AG09319 (cell line): ENCODE results near the gene TMEM109.

Source experiments
- DNase-seq: peaks from one replicate; pipeline ENCODE4 v3.0.0-alpha.2; 2010; ENCODE audit warnings: low read depth; ENCODE audit errors: extremely low read depth
- TF ChIP-seq, protein P1 (sequence below): IDR thresholded peaks from 2 replicates; pipeline ENCODE4 v1.5.1; 2011; ENCODE audit warnings: low read depth, mild to moderate bottlenecking, inconsistent platforms, low read length, moderate library complexity

TMEM109 gene

DNA sequence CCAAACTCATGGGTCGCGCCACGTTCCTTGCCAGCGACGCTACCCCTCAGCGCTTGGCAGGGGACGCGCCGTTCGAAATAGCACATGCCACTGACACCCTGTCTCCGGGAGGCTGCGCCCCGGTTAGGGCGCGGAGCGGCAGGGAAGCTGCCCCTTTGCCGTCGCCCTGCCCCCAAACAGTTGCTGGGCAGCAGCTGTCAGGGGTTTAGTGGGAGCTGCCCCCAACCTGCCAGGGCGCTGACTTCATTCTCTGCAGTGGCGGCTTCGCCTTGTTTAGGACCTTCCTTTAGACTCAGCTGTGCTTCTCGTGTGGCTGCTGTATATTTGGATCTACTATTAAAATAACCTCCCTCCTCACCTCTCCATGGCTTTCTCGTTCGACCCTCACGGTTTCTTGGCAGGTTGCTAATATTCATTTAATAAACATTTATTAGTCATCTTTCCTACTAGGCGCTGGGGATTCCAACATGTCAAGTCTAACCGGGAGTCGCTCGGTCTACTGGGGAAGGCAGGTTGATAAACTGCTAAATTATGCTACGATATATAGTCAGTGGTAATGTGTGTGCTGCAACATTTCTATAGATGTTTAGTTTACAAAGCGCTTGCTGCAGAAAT, 782 bp downstream of the TMEM109 start:
- DNase-seq = no peak
- TF ChIP-seq, protein P1, sequence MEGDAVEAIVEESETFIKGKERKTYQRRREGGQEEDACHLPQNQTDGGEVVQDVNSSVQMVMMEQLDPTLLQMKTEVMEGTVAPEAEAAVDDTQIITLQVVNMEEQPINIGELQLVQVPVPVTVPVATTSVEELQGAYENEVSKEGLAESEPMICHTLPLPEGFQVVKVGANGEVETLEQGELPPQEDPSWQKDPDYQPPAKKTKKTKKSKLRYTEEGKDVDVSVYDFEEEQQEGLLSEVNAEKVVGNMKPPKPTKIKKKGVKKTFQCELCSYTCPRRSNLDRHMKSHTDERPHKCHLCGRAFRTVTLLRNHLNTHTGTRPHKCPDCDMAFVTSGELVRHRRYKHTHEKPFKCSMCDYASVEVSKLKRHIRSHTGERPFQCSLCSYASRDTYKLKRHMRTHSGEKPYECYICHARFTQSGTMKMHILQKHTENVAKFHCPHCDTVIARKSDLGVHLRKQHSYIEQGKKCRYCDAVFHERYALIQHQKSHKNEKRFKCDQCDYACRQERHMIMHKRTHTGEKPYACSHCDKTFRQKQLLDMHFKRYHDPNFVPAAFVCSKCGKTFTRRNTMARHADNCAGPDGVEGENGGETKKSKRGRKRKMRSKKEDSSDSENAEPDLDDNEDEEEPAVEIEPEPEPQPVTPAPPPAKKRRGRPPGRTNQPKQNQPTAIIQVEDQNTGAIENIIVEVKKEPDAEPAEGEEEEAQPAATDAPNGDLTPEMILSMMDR = no peak

DNA sequence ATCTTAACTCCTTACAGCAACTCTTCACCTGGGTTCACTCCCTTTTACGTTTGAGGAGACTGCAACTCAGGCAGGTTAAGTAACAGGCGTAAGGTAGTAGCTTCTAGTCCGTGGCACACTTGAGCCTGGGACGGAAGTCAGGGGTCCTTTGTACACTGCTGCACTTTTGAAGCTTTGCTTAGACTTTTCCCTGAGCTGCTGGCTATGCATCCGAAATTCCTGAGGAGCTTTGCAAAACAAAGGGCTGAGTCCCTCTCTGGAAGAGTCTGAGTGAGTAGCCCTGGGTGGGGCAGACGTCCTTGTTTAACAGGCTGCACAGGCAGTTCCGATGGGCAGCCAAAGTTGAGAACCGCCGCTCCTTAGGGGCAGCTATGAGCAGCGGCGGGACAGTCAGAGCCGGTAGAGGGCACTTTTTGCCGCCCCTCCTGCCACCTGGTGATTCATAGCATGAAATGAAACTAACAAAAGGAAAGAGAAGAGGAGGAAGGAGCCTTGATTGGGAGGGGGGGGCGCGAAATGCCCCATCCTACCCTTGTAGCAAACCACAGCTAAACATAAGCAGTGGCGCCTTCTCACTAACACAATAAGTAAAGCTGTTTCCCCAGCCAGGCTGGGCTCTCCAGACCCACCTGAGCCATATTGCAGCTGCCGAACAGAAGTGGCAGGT, 1.4 kb downstream of the TMEM109 start:
- TF ChIP-seq, protein P1 = peak; percentile 46
- DNase-seq = no peak

DNA sequence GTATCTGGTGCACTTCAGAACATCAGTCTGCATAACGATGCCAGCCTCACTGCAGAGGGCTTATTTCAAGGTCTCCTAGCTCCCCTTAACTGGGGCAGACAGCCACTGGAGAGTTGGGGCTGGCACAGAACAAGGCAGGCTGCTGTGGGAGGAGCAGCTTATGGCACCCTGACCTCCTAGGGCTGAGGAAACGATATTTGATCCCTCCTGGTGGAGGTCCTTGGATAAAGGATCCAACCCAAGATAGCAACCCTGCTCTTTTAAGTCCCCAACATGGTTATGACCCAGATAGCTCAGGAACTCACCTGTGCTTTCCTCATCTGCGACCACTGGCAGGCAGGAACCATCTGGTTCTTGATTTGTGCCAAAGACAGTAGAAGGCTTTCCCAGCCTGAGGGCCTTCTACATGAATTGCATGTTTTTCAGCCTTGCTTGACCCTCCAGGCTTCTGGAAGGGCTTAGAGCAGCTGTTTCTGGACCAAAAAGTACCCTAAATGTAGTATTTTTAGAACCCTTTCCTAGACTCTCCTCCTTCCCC, 2.8 kb downstream of the TMEM109 start:
- DNase-seq = no peak
- TF ChIP-seq, protein P1 = no peak

DNA sequence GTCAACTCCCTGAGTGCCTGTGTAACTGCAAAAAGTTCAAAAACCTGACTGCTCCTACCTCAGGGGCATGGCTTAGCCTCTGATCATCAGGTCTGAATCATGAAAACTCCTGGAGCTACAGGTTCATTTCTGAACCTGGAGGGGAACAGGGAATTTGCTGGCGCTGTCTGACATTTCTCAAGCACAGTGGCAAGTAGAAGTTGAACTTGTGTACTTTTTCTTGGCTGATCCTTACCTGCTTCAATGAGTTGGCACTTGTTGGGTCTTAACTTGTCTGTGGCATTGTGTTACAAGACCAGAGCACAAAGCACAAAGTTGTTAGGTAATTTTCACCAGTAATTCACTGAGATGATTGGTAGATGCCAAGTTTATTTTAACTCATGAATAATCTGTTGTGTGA, 3.3 kb downstream of the TMEM109 start:
- TF ChIP-seq, protein P1 = no peak
- no peak for DNase-seq

DNA sequence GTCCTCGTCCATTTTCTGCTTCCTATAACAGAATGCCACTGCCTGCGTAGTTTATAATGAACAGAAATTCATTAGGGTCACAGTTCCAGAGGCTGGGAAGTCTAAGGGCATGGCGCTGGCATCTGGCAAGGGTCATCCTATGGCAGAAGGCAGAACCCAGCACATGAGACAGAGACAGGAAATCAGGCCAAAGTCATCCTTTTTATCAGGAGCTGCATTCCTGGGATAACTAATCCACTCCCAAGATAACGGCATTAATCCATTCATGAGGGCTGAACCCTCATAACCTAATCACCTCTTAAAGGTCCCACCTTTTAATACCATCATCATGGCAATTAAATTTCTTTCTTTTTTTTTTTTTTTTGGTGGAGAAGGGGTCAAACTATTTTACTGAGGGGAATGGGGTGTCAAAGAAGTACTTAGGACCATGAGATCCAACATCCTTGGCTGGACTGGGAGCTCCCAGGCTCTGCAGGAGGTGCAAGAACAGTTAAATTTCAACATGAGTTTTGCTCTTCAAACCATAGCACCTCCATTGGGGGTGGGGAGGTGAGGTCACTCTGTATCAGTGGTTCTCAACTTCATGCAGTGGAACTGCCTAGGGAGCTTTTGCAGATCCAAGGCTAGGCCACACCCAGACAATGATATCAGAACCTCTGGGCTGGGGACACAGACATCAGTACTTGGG, 4.4 kb downstream of the TMEM109 start:
- no peak for DNase-seq
- TF ChIP-seq, protein P1 = no peak

DNA sequence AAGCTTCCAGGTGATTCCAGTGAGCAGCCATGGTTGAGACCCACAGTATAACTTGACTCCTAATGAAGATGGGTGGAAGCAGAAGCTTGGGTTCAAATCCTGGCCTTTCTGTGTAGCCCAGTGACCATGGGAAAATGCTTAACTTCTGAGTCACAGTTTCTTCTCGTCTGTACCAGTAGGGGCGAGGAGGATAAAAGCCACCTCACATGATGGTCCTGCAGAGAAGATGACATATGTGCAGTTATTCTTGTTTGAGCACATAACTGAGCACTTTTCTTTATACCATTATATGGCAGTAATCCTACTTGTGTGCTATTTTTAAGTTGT, 4.9 kb downstream of the TMEM109 start:
- TF ChIP-seq, protein P1 = no peak
- DNase-seq = no peak

DNA sequence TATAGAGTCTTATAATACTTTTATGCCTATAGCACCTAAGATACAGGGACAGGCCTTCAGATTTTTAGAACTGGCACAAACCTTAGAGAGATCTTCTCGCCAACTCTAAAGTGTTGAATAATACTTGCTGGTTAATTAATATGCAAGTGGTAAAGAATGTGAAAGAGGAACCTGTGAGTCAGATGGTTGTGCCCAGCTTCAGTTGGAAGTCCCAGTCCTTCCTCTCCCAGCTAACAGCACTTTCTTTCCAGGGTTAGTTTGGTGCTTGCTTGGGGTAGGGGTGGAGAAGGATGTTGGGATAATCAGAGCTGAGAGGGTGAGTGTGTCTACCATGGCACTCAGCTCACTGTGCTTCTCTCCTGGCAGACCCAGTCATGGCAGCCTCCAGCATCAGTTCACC, 5.4 kb downstream of the TMEM109 start:
- TF ChIP-seq, protein P1 = no peak
- no peak for DNase-seq
